A673 (cell line): ENCODE measurements around the gene UHRF1. TPM values are rescaled to one million over a fixed set of nuclear protein-coding genes. Genes with fewer than 3 reads are reported as not detected.

Experiments used
- BruUV-seq: library from RNA; stranded (reverse); fragments of 400-500 nt; replicated peaks from 2 replicates; lab custom pipeline; 2021; lab: Mats Ljungman, UMichigan
- CTCF ChIA-PET: fragments of 300-600 bp; sonication (Branson Sonifier 250); formaldehyde crosslinking; loops from one replicate; lab custom pipeline; 2022; ENCODE audit warnings: antibody characterized with exemption; lab: Charles Lee
- POLR2A ChIA-PET: fragments of 300-600 bp; sonication (Branson Sonifier 250); formaldehyde crosslinking; loops from one replicate; lab custom pipeline; 2022; ENCODE audit warnings: antibody characterized with exemption; ENCODE audit not compliant: low non-redundant PET; lab: Charles Lee
- DNase-seq: peaks from one replicate; pipeline ENCODE4 v3.0.0-alpha.2; 2015; ENCODE audit warnings: low spot score
- H3K27ac ChIP-seq: fragments of 200-600 bp; sonication (generic); 2 replicates; pipeline ENCODE4 v1.5.1; 2016; ENCODE audit warnings: mixed run types, low read depth, mild to moderate bottlenecking, mixed read lengths, antibody characterized with exemption, low read length; ENCODE audit not compliant: poor library complexity, severe bottlenecking
- H3K27me3 ChIP-seq: fragments of 200-600 bp; sonication (generic); replicated peaks from 2 replicates; pipeline ENCODE4 v1.6.1; 2017; ENCODE audit warnings: mixed run types, low read depth, mild to moderate bottlenecking, mixed read lengths, antibody characterized with exemption, low read length; ENCODE audit not compliant: insufficient read depth, poor library complexity
- H3K36me3 ChIP-seq: fragments of 200-600 bp; sonication (generic); 2 replicates; pipeline ENCODE4 v1.6.1; 2016; ENCODE audit warnings: mixed run types, mild to moderate bottlenecking, mixed read lengths, antibody characterized with exemption, low read length; ENCODE audit not compliant: insufficient read depth, poor library complexity, severe bottlenecking
- H3K4me1 ChIP-seq: fragments of 200-600 bp; sonication (generic); 2 replicates; pipeline ENCODE4 v1.6.1; 2017; ENCODE audit warnings: mixed run types, mild to moderate bottlenecking, mixed read lengths, antibody characterized with exemption, low read length; ENCODE audit not compliant: insufficient read depth, poor library complexity, severe bottlenecking
- H3K4me3 ChIP-seq: fragments of 200-600 bp; sonication (generic); 2 replicates; pipeline ENCODE4 v1.5.1; 2016; ENCODE audit warnings: low read depth, mixed run types, mild to moderate bottlenecking, mixed read lengths, low read length; ENCODE audit not compliant: poor library complexity, severe bottlenecking
- H3K9me3 ChIP-seq: fragments of 200-600 bp; sonication (generic); 2 replicates; pipeline ENCODE4 v1.6.1; 2016; ENCODE audit warnings: mixed run types, low read depth, mild to moderate bottlenecking, mixed read lengths, antibody characterized with exemption, low read length; ENCODE audit not compliant: poor library complexity, severe bottlenecking
- CTCF ChIP-seq: fragments of 300-800, 200-600 bp; sonication (generic); conservative IDR thresholded peaks from 2 replicates; pipeline ENCODE4 v1.5.1; 2017; ENCODE audit warnings: low read depth, mild to moderate bottlenecking, antibody characterized with exemption, low read length, moderate library complexity, mixed read lengths
- EZH2 ChIP-seq: fragments of 200-600 bp; sonication (generic); IDR thresholded peaks from 2 replicates; pipeline ENCODE4 v1.6.1; 2017; ENCODE audit warnings: borderline replicate concordance, low read depth, mild to moderate bottlenecking, mixed read lengths, antibody characterized with exemption, low read length; ENCODE audit not compliant: poor library complexity, severe bottlenecking
- intact Hi-C: fragments of 100-400 bp; cut with micrococcal nuclease; formaldehyde crosslinking; loops from one replicate; pipeline ENCODE4 v1.10.0; 2022; ENCODE audit not compliant: unreplicated experiment
- total RNA-seq: library from RNA; stranded (reverse); gene quantifications from 2 replicates; pipeline ENCODE4 v1.2.3, GENCODE V29; 2021

Gene UHRF1
- total RNA-seq, 1 experiment from 2014 or later: 203 TPM

GRCh38 chr19:4955274-4955673, 46.0 kb downstream of the UHRF1 start:
- POLR2A ChIA-PET: no interaction called here
- H3K27me3 ChIP-seq: no peaks in the 10 kb centered on the region
- H3K27ac ChIP-seq: no peak overlapping the region
- H3K36me3 ChIP-seq: peaks cover 85% of the 10 kb centered on the region
- BruUV-seq: no TSS peak
- intact Hi-C loops: no loop called here
- H3K4me1 ChIP-seq: no peaks in the 10 kb centered on the region
- H3K4me3 ChIP-seq: no peak overlapping the region
- no peak for DNase-seq
- CTCF ChIA-PET: interaction anchor here (1.0 kb wide), 1 partner anchor 13 kb away, joined by 3 read pairs; the partner anchor contains the start of gene KDM4B
- TF ChIP-seq EZH2 (no peak), CTCF (no peak)
- no peaks in the 10 kb centered on the region for H3K9me3 ChIP-seq

- TF ChIP-seq EZH2: no peak
- no peak for TF ChIP-seq CTCF
- no peak for DNase-seq
- ChIA-PET CTCF (no interaction called here), POLR2A (no interaction called here)
- BruUV-seq: no TSS peak
- Histone ChIP-seq H3K27ac (no peak overlapping the region), H3K9me3 (no peaks in the 10 kb centered on the region), H3K36me3 (peaks cover 77% of the 10 kb centered on the region), H3K4me3 (no peak overlapping the region), H3K27me3 (no peaks in the 10 kb centered on the region), H3K4me1 (no peaks in the 10 kb centered on the region)
- intact Hi-C loops: no loop called here
These were observed 48.7 kb downstream of the UHRF1 start for GRCh38 chr19:4957981-4958380.

GRCh38 chr19:4962085-4962619, 52.9 kb downstream of the UHRF1 start:
- Histone ChIP-seq H3K4me3 (no peak overlapping the region), H3K9me3 (no peaks in the 10 kb centered on the region), H3K27me3 (no peaks in the 10 kb centered on the region), H3K4me1 (no peaks in the 10 kb centered on the region), H3K36me3 (peaks cover 53% of the 10 kb centered on the region), H3K27ac (no peak overlapping the region)
- intact Hi-C loops: no loop called here
- no peak for TF ChIP-seq EZH2
- TF ChIP-seq CTCF: no peak
- DNase-seq: no peak
- ChIA-PET CTCF (no interaction called here), POLR2A (no interaction called here)
- BruUV-seq: no TSS peak
